ENCODE results near the gene RNF13. TPM values are rescaled to one million over a fixed set of nuclear protein-coding genes. Genes with fewer than 3 reads are reported as not detected.

Gene RNF13, protein sequence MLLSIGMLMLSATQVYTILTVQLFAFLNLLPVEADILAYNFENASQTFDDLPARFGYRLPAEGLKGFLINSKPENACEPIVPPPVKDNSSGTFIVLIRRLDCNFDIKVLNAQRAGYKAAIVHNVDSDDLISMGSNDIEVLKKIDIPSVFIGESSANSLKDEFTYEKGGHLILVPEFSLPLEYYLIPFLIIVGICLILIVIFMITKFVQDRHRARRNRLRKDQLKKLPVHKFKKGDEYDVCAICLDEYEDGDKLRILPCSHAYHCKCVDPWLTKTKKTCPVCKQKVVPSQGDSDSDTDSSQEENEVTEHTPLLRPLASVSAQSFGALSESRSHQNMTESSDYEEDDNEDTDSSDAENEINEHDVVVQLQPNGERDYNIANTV
- total RNA-seq, result 41.3 and 64.3 TPM in 2 replicates

GRCh38 chr3:149812606-149813366, at the start of gene RNF13:
RNF13 (plus strand) TSS chr3:149813215; CDS start chr3:149846027, 32,812 bp downstream.

GRCh38 chr3:149792452-149793270, 20.4 kb upstream of the RNF13 start, which contains the start of gene ANKUB1:
ANKUB1 (minus strand) TSS chr3:149792554; CDS start chr3:149792366, 188 bp downstream.

DNA sequence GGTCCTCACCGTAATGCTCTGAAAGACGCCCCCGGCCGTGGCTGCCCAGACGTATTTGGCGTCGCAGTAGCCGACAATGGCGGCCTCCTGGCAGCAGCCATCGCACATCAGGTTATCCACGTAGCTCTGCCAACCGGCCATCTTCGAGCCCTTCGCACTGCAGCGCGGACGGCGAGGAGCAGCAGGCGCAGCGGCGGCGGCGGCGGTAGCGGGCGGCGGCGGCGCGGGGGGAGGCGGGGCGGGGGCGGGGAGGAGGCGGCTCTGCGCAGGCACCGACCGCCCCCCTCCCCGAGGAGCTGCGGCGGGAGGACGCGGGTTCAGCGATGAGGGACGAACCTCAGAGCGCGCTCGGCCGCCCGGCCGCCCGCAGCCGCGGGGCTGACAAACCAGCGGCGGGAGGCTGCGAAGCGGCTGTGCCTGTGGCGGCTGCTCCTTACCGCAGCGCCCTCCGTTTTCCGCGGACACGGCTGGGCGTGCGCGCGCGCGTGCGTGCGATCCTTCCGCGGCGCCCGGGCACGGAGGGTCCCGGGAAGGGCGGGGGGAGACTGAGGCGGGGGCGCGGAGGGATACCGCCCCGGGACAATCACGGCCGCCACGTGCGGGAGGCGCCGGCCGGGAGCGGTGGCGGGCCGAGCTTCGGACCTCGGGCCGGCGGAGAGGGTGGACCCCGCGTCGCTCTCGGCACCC, 157.8 kb downstream of the RNF13 start, which contains the start of gene PFN2:
TSS of gene PFN2 (minus strand) at position 180 of the 687 bp plus-strand sequence. CDS start at position 141, 39 bp downstream.

Other genes starting within 250 kb of the RNF13 start
- gene WWTR1, start 155.2 kb upstream of the RNF13 start, total RNA-seq, result 138 and 147 TPM in 2 replicates
- gene COMMD2, start 60.7 kb upstream of the RNF13 start, total RNA-seq, result 30.2 and 57.6 TPM in 2 replicates
- 0.32 TPM in 1 of 2 replicates, not detected in the other for gene ANKUB1, start 20.7 kb upstream of the RNF13 start, total RNA-seq
- gene PFN2, start 157.7 kb downstream of the RNF13 start, total RNA-seq, result 156 and 165 TPM in 2 replicates